Measurements from ENCODE around the gene MT1H. TPM values are rescaled to one million over a fixed set of nuclear protein-coding genes. Genes with fewer than 3 reads are reported as not detected.

Gene MT1H
- total and polyA plus RNA-seq, 2 of the 13 experiments (the other 11 are each of a cell fraction or from before 2014, with no cell fraction given): 0.60 TPM; not detected in 1

DNA sequence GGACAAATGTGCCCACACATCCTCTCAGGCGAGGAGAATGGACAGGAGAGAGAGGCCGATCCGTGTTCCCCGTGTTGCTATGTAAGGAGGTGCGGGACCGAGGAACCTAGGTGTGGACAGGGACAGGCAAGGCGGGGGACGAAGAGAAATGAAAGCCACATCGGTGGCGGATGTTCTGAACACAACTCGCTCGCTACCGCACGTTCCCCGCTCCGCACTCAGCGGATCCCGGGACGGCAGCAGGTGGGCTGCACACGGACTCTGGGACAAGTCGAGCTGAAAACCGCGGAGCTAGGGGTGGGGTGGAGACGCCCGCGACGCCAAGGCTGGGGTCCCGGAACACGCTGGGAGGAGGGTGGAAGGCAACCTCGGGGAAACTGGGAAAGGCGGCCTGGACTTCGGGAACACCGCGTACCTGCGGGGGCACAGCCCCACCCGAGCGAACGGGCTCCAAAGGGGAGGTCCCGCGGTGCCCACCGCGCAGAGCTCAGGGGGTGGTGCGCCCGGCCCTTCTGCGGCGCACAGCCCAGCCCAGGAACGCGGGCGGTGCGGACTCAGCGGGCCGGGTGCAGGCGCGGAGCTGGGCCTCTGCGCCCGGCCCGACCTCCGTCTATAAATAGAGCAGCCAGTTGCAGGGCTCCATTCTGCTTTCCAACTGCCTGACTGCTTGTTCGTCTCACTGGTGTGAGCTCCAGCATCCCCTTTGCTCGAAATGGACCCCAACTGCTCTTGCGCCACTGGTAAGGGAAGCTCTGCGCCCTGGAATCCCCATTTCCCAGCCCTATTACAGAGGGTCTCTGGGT, 44.3 kb upstream of the MT1H start, which contains the start of gene MT1E (continued):
- TF ChIP-seq, protein P1, sequence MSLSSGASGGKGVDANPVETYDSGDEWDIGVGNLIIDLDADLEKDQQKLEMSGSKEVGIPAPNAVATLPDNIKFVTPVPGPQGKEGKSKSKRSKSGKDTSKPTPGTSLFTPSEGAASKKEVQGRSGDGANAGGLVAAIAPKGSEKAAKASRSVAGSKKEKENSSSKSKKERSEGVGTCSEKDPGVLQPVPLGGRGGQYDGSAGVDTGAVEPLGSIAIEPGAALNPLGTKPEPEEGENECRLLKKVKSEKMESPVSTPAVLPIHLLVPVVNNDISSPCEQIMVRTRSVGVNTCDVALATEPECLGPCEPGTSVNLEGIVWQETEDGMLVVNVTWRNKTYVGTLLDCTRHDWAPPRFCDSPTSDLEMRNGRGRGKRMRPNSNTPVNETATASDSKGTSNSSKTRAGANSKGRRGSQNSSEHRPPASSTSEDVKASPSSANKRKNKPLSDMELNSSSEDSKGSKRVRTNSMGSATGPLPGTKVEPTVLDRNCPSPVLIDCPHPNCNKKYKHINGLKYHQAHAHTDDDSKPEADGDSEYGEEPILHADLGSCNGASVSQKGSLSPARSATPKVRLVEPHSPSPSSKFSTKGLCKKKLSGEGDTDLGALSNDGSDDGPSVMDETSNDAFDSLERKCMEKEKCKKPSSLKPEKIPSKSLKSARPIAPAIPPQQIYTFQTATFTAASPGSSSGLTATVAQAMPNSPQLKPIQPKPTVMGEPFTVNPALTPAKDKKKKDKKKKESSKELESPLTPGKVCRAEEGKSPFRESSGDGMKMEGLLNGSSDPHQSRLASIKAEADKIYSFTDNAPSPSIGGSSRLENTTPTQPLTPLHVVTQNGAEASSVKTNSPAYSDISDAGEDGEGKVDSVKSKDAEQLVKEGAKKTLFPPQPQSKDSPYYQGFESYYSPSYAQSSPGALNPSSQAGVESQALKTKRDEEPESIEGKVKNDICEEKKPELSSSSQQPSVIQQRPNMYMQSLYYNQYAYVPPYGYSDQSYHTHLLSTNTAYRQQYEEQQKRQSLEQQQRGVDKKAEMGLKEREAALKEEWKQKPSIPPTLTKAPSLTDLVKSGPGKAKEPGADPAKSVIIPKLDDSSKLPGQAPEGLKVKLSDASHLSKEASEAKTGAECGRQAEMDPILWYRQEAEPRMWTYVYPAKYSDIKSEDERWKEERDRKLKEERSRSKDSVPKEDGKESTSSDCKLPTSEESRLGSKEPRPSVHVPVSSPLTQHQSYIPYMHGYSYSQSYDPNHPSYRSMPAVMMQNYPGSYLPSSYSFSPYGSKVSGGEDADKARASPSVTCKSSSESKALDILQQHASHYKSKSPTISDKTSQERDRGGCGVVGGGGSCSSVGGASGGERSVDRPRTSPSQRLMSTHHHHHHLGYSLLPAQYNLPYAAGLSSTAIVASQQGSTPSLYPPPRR (CRISPR knock-in tag; IDR thresholded peaks at IDR 0.05; ENCODE audit: borderline replicate concordance): no peak
- TF ChIP-seq ATM (IDR thresholded peaks at IDR 0.05; ENCODE audit: borderline replicate concordance) (no peak), ZSCAN9 (CRISPR knock-in tag; IDR thresholded peaks at IDR 0.05; ENCODE audit: borderline replicate concordance) (no peak; the same call in 1 of the 2 replicates), ZNF563 (CRISPR knock-in tag; IDR thresholded peaks at IDR 0.05) (peak; percentile 94), ZNF124 (CRISPR knock-in tag; IDR thresholded peaks at IDR 0.05) (no peak; the same call in 1 of the 2 replicates), ZNF326 (CRISPR knock-in tag; IDR thresholded peaks at IDR 0.05; ENCODE audit: borderline replicate concordance) (no peak), MED8 (CRISPR knock-in tag; IDR thresholded peaks at IDR 0.05; ENCODE audit: insufficient replicate concordance) (no peak), GABPB1 (CRISPR knock-in tag; IDR thresholded peaks at IDR 0.05) (peak; percentile 60), EEA1 (CRISPR knock-in tag; IDR thresholded peaks at IDR 0.05; ENCODE audit: borderline replicate concordance) (no peak), JUN (CRISPR knock-in tag; IDR thresholded peaks at IDR 0.05) (no peak), WIZ (CRISPR knock-in tag; IDR thresholded peaks at IDR 0.05) (no peak), SRSF1 (optimal IDR thresholded peaks at IDR 0.05; ENCODE audit: low read depth, low read length) (peak; percentile 58), ZNF282 (IDR thresholded peaks at IDR 0.05; ENCODE audit: partially characterized antibody) (no peak)
- TF ChIP-seq, protein P2, sequence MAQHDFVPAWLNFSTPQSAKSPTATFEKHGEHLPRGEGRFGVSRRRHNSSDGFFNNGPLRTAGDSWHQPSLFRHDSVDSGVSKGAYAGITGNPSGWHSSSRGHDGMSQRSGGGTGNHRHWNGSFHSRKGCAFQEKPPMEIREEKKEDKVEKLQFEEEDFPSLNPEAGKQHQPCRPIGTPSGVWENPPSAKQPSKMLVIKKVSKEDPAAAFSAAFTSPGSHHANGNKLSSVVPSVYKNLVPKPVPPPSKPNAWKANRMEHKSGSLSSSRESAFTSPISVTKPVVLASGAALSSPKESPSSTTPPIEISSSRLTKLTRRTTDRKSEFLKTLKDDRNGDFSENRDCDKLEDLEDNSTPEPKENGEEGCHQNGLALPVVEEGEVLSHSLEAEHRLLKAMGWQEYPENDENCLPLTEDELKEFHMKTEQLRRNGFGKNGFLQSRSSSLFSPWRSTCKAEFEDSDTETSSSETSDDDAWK (CRISPR knock-in tag; IDR thresholded peaks at IDR 0.05): no peak
- TF ChIP-seq, protein P3, sequence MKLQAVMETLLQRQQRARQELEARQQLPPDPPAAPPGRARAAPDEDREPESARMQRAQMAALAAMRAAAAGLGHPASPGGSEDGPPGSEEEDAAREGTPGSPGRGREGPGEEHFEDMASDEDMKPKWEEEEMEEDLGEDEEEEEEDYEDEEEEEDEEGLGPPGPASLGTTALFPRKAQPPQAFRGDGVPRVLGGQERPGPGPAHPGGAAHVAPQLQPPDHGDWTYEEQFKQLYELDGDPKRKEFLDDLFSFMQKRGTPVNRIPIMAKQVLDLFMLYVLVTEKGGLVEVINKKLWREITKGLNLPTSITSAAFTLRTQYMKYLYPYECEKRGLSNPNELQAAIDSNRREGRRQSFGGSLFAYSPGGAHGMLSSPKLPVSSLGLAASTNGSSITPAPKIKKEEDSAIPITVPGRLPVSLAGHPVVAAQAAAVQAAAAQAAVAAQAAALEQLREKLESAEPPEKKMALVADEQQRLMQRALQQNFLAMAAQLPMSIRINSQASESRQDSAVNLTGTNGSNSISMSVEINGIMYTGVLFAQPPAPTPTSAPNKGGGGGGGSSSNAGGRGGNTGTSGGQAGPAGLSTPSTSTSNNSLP (IDR thresholded peaks at IDR 0.05; ENCODE audit: low read depth, low read length): no peak
- TF ChIP-seq, protein P4, sequence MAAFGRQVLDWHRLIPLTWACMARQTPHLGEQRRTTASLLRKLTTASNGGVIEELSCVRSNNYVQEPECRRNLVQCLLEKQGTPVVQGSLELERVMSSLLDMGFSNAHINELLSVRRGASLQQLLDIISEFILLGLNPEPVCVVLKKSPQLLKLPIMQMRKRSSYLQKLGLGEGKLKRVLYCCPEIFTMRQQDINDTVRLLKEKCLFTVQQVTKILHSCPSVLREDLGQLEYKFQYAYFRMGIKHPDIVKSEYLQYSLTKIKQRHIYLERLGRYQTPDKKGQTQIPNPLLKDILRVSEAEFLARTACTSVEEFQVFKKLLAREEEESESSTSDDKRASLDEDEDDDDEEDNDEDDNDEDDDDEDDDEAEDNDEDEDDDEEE (CRISPR knock-in tag; IDR thresholded peaks at IDR 0.05): no peak
- TF ChIP-seq, protein P5, sequence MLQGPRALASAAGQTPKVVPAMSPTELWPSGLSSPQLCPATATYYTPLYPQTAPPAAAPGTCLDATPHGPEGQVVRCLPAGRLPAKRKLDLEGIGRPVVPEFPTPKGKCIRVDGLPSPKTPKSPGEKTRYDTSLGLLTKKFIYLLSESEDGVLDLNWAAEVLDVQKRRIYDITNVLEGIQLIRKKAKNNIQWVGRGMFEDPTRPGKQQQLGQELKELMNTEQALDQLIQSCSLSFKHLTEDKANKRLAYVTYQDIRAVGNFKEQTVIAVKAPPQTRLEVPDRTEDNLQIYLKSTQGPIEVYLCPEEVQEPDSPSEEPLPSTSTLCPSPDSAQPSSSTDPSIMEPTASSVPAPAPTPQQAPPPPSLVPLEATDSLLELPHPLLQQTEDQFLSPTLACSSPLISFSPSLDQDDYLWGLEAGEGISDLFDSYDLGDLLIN (CRISPR knock-in tag; IDR thresholded peaks at IDR 0.05; ENCODE audit: borderline replicate concordance): no peak
- TF ChIP-seq, protein P6, sequence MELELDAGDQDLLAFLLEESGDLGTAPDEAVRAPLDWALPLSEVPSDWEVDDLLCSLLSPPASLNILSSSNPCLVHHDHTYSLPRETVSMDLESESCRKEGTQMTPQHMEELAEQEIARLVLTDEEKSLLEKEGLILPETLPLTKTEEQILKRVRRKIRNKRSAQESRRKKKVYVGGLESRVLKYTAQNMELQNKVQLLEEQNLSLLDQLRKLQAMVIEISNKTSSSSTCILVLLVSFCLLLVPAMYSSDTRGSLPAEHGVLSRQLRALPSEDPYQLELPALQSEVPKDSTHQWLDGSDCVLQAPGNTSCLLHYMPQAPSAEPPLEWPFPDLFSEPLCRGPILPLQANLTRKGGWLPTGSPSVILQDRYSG (CRISPR knock-in tag; IDR thresholded peaks at IDR 0.05): no peak

Data from HepG2 (cell line).